ENCODE measurements around the gene GPC1. TPM values are rescaled to one million over a fixed set of nuclear protein-coding genes. Genes with fewer than 3 reads are reported as not detected.

Gene GPC1
- polyA plus RNA-seq, 1 of the 3 experiments (the other 2 are of a cell fraction) = 65.5 TPM

- TF ChIP-seq FOXM1 (IDR thresholded peaks at IDR 0.05; ENCODE audit: low read depth) = no peak
- no peak for TF ChIP-seq NFIC (IDR thresholded peaks at IDR 0.05; ENCODE audit: borderline replicate concordance)
- no peak for TF ChIP-seq RFX5 (IDR thresholded peaks at IDR 0.05; ENCODE audit: low read length)
- no peak for TF ChIP-seq USF2 (IDR thresholded peaks at IDR 0.05; ENCODE audit: borderline replicate concordance, low read depth, low read length)
- TF ChIP-seq RXRA (IDR thresholded peaks at IDR 0.05; ENCODE audit: borderline replicate concordance, low read depth) = no peak
- no peak for TF ChIP-seq ZBTB33 (IDR thresholded peaks at IDR 0.05; ENCODE audit: borderline replicate concordance, low read depth)
- TF ChIP-seq EP300 (IDR thresholded peaks at IDR 0.05; ENCODE audit: borderline replicate concordance in 1 of 2, low read depth in 1 of 2, low read length in 1 of 2) = no peak
- TF ChIP-seq RAD21 (IDR thresholded peaks at IDR 0.05; ENCODE audit: low read length) = no peak
- TF ChIP-seq SIN3A (IDR thresholded peaks at IDR 0.05; ENCODE audit: borderline replicate concordance, low read depth, low read length) = no peak
- TF ChIP-seq, protein P1, sequence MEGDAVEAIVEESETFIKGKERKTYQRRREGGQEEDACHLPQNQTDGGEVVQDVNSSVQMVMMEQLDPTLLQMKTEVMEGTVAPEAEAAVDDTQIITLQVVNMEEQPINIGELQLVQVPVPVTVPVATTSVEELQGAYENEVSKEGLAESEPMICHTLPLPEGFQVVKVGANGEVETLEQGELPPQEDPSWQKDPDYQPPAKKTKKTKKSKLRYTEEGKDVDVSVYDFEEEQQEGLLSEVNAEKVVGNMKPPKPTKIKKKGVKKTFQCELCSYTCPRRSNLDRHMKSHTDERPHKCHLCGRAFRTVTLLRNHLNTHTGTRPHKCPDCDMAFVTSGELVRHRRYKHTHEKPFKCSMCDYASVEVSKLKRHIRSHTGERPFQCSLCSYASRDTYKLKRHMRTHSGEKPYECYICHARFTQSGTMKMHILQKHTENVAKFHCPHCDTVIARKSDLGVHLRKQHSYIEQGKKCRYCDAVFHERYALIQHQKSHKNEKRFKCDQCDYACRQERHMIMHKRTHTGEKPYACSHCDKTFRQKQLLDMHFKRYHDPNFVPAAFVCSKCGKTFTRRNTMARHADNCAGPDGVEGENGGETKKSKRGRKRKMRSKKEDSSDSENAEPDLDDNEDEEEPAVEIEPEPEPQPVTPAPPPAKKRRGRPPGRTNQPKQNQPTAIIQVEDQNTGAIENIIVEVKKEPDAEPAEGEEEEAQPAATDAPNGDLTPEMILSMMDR (IDR thresholded peaks at IDR 0.05) = no peak
- TF ChIP-seq CHD2 (IDR thresholded peaks at IDR 0.05; ENCODE audit: low read length, partially characterized antibody) = no peak
Observed at GRCh38 chr2:240407090-240407489, 28.4 kb upstream of the GPC1 start (continued).

DNA sequence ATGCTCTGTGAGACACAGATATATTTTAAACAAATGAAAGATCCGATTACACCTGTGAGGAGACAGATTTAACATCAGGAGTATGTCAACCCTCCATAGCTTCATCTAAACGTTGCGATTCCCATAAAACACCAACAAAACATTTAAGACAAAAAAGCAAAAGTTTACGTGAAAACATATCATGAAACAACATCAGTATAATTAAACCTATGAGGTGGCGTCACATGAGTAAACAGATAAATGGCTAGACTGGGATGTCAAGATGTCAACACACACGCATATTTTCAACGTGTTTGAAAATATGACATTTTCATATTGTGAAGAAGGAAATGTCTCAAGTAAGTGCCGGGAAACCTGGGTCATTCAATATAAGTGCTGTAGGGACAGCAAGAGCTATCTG is 25.5 kb upstream of the GPC1 start:
- no peaks in the 10 kb centered on the region for H3K27me3 ChIP-seq (ENCODE audit: insufficient read depth)
- no peak overlapping the region for H3K9ac ChIP-seq
- no peak overlapping the region for H2AFZ ChIP-seq (ENCODE audit: low read depth)
- no peak overlapping the region for H3K27ac ChIP-seq (ENCODE audit: low read depth in 2 of 2, low read length in 1 of 2)
- no peaks in the 10 kb centered on the region for H3K9me2 ChIP-seq
- H3K4me2 ChIP-seq = no peak overlapping the region
- no peaks in the 10 kb centered on the region for H3F3A ChIP-seq (replicated peaks; ENCODE audit: insufficient read depth)
- ChIA-PET POLR2A (no interaction called here), CTCF (no interaction called here)
- no peak for DNase-seq
- no peaks in the 10 kb centered on the region for H3K9me3 ChIP-seq
- no peaks in the 10 kb centered on the region for H4K20me1 ChIP-seq (ENCODE audit: insufficient read depth)
- WGBS (ENCODE audit: low lambda C conversion rate) = 64% methylated on average over 8 of the region's 8 CpGs
- no peak overlapping the region for H3K4me3 ChIP-seq (ENCODE audit: low read depth in 2 of 2, low read length in 1 of 2)
- TF ChIP-seq JUND (IDR thresholded peaks at IDR 0.05) (no peak), YY1 (IDR thresholded peaks at IDR 0.05; ENCODE audit: low read depth) (no peak), MXI1 (IDR thresholded peaks at IDR 0.05; ENCODE audit: low read depth, low read length) (no peak), FOXJ3 (CRISPR knock-in tag; IDR thresholded peaks at IDR 0.05) (no peak), EP300 (IDR thresholded peaks at IDR 0.05; ENCODE audit: borderline replicate concordance in 1 of 2, low read depth in 1 of 2, low read length in 1 of 2) (no peak)
- no peaks in the 10 kb centered on the region for H3K79me2 ChIP-seq (ENCODE audit: insufficient read depth)
- H3K4me1 ChIP-seq (ENCODE audit: control insufficient read depth in 1 of 2, insufficient read depth in 2 of 2, low read depth in 1 of 2, low read length in 1 of 2) = no peaks in the 10 kb centered on the region; a peak in 1 of 4 replicates
- no peaks in the 10 kb centered on the region for H3K36me3 ChIP-seq (replicated peaks in 1 of 2; ENCODE audit: control insufficient read depth in 1 of 2, insufficient read depth in 2 of 2, low read length in 1 of 2)

Data from SK-N-SH (cell line).